ENCODE data around the gene STX18. TPM values are rescaled to one million over a fixed set of nuclear protein-coding genes. Genes with fewer than 3 reads are reported as not detected.

STX18 gene
- total and polyA plus RNA-seq, 10 of the 15 experiments (the other 5 are each of a cell fraction or from before 2014, with no cell fraction given): 8.2 to 46.6 (median 31.1) TPM

GRCh38 chr4:4541661-4542570 lies at the start of gene STX18 (continued):
- peak; percentile 72; the same call in 1 of the 2 replicates for TF ChIP-seq ZNF687 (IDR thresholded peaks at IDR 0.05)
- TF ChIP-seq MEF2A (IDR thresholded peaks at IDR 0.05; ENCODE audit: insufficient read depth, low read depth, low read length): peak; percentile 82
- TF ChIP-seq IKZF2 (IDR thresholded peaks at IDR 0.05): peak; percentile 50 to 83
- no peak for TF ChIP-seq CUX1 (IDR thresholded peaks at IDR 0.05; ENCODE audit: insufficient replicate concordance, low read depth, low read length)
- peak; percentile 95 for TF ChIP-seq POU2F2 (IDR thresholded peaks at IDR 0.05; ENCODE audit: borderline replicate concordance, low read depth, low read length)
- TF ChIP-seq SUPT20H (IDR thresholded peaks at IDR 0.05; ENCODE audit: borderline replicate concordance, control insufficient read depth, low read depth, low read length): no peak
- peak; percentile 95 for TF ChIP-seq SMARCA5 (IDR thresholded peaks at IDR 0.05)
- peak; percentile 69 for TF ChIP-seq CBFB (IDR thresholded peaks at IDR 0.05; ENCODE audit: low read depth)
- peak; percentile 67; the same call in 1 of the 2 replicates for TF ChIP-seq TCF7 (IDR thresholded peaks at IDR 0.05; ENCODE audit: borderline replicate concordance)
- TF ChIP-seq PKNOX1 (IDR thresholded peaks at IDR 0.05): peak; percentile 60
- TF ChIP-seq PBX3 (IDR thresholded peaks at IDR 0.05; ENCODE audit: insufficient replicate concordance, low read depth, low read length): peak; percentile 59
- peak; percentile 93 for TF ChIP-seq BMI1 (IDR thresholded peaks at IDR 0.05; ENCODE audit: borderline replicate concordance)
- TF ChIP-seq IKZF1 (conservative IDR thresholded peaks at IDR 0.05): peak; percentile 96
- peak; percentile 43 to 45; a peak in 1 of 4 replicates for TF ChIP-seq EP300 (IDR thresholded peaks at IDR 0.05; ENCODE audit: borderline replicate concordance in 1 of 2, control insufficient read depth in 1 of 2, low read depth in 2 of 2, low read length in 2 of 2)
